Ishikawa (cell line): ENCODE measurements around the gene CD180.

Source experiments
- CEBPB ChIP-seq: IDR thresholded peaks from 2 replicates; pipeline ENCODE4 v1.6.1; 2012
- CREB1 ChIP-seq: IDR thresholded peaks from 2 replicates; pipeline ENCODE4 v1.6.1; 2012; ENCODE audit warnings: low read depth
- EGR1 ChIP-seq: IDR thresholded peaks from 2 replicates; pipeline ENCODE4 v1.6.1; 2012
- EP300 ChIP-seq: IDR thresholded peaks from 2 replicates; pipeline ENCODE4 v1.6.1; 2012; ENCODE audit warnings: borderline replicate concordance
- FOXM1 ChIP-seq: IDR thresholded peaks from 2 replicates; pipeline ENCODE4 v1.6.1; 2012; ENCODE audit warnings: low read depth, borderline replicate concordance
- MAX ChIP-seq: IDR thresholded peaks from 2 replicates; pipeline ENCODE4 v1.6.1; 2012
- NFIC ChIP-seq: IDR thresholded peaks from 2 replicates; pipeline ENCODE4 v1.6.1; 2012
- RAD21 ChIP-seq: IDR thresholded peaks from 2 replicates; pipeline ENCODE4 v1.6.1; 2012; ENCODE audit warnings: low read depth
- TAF1 ChIP-seq: IDR thresholded peaks from 2 replicates; pipeline ENCODE4 v1.6.1; 2012; ENCODE audit warnings: low read depth, mild to moderate bottlenecking
- TCF12 ChIP-seq: IDR thresholded peaks from 2 replicates; pipeline ENCODE4 v1.6.1; 2012; ENCODE audit warnings: low read depth
- TEAD4 ChIP-seq: IDR thresholded peaks from 2 replicates; pipeline ENCODE4 v1.6.1; 2012
- USF1 ChIP-seq: IDR thresholded peaks from 2 replicates; pipeline ENCODE4 v1.6.1; 2012
- YY1 ChIP-seq: IDR thresholded peaks from 2 replicates; pipeline ENCODE4 v1.6.1; 2012; ENCODE audit warnings: low read depth
- ZBTB7A ChIP-seq: IDR thresholded peaks from 2 replicates; pipeline ENCODE4 v1.6.1; 2012; ENCODE audit warnings: low read depth
- TF ChIP-seq, protein P1 (sequence below): IDR thresholded peaks from 2 replicates; pipeline ENCODE4 v1.6.1; 2012; ENCODE audit warnings: low read depth, mild to moderate bottlenecking

Gene CD180

GRCh38 chr5:67163231-67163756, 33.3 kb downstream of the CD180 start:
- TF ChIP-seq USF1 (no peak), YY1 (no peak), EGR1 (no peak), CREB1 (no peak), ZBTB7A (no peak), NFIC (no peak), EP300 (no peak), TCF12 (no peak), TAF1 (no peak), CEBPB (no peak), FOXM1 (no peak), RAD21 (no peak), TEAD4 (no peak), MAX (no peak)
- TF ChIP-seq, protein P1, sequence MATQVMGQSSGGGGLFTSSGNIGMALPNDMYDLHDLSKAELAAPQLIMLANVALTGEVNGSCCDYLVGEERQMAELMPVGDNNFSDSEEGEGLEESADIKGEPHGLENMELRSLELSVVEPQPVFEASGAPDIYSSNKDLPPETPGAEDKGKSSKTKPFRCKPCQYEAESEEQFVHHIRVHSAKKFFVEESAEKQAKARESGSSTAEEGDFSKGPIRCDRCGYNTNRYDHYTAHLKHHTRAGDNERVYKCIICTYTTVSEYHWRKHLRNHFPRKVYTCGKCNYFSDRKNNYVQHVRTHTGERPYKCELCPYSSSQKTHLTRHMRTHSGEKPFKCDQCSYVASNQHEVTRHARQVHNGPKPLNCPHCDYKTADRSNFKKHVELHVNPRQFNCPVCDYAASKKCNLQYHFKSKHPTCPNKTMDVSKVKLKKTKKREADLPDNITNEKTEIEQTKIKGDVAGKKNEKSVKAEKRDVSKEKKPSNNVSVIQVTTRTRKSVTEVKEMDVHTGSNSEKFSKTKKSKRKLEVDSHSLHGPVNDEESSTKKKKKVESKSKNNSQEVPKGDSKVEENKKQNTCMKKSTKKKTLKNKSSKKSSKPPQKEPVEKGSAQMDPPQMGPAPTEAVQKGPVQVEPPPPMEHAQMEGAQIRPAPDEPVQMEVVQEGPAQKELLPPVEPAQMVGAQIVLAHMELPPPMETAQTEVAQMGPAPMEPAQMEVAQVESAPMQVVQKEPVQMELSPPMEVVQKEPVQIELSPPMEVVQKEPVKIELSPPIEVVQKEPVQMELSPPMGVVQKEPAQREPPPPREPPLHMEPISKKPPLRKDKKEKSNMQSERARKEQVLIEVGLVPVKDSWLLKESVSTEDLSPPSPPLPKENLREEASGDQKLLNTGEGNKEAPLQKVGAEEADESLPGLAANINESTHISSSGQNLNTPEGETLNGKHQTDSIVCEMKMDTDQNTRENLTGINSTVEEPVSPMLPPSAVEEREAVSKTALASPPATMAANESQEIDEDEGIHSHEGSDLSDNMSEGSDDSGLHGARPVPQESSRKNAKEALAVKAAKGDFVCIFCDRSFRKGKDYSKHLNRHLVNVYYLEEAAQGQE, result no peak

GRCh38 chr5:67161767-67162166, 34.8 kb downstream of the CD180 start:
- TF ChIP-seq MAX (no peak), FOXM1 (no peak), EP300 (no peak)

GRCh38 chr5:67160985-67161384, 35.6 kb downstream of the CD180 start:
- TF ChIP-seq TCF12, result no peak
- TF ChIP-seq EP300, result no peak
- TF ChIP-seq FOXM1, result no peak
- no peak for TF ChIP-seq MAX
- TF ChIP-seq TEAD4, result no peak
- TF ChIP-seq YY1, result no peak
- TF ChIP-seq RAD21, result no peak

GRCh38 chr5:67160272-67160671, 36.3 kb downstream of the CD180 start:
- TF ChIP-seq YY1 (no peak), TCF12 (no peak), CREB1 (no peak), EP300 (no peak), MAX (no peak), CEBPB (no peak), TEAD4 (no peak), RAD21 (no peak), FOXM1 (no peak)

DNA sequence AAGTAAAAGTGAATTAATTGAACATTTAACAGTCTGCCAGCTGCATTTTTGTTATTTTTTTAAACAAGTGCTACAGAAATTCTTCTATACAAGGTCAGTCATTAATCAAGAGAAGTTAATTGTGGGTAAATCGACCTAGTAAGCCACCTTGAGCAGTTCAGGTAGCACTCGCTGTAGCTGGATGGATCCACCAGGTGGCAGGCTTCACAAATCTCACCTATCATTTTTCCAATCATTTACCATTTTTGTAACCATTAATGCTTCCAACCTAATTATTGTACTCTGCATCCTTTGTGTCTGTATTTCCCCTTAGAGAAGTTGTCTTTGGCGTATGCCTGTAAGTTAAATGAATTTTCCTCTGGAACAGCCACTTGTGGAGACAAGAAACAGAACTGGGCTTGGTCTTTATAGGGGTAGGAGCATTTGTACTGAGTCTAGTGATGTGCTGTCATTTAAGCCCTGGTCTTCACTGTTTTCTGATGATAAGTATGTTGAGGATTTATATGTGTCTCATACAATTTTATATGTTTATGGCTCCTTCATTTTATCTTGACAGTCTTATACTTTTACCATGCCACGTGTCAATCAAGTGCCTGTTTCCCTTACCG, 39.5 kb downstream of the CD180 start:
- no peak for TF ChIP-seq USF1
- TF ChIP-seq TAF1, result no peak
- no peak for TF ChIP-seq CEBPB
- TF ChIP-seq RAD21, result peak; percentile 59

DNA sequence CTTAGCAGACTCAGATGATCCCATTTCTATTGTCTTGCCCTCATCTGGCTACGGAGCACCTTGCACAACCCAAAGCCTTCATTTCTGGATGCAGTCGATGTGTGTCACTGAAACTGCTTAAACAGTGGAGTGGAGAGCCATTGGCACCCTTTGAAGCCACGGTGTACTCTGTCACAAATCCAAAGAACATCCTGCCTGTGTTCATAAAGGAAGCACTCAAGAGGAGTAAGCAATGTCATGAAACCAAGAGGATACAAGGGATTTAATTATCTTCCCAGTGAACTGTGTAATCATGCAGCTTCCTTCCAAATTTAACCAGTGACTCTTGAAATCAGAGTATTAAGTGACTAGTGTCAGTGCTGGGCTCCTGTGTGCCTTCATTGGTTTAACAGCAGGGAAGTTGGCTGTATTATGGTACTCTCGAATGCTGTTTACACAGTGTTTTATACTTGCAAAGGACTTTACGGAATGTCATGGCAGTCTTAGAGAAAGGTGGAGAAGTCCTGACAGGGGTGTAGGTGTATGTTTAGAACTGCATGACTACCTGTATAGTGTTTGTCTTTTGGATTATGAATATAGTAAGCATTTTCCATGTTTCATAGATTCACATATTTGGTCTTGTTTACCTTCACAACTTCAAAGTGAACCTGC, 41.9 kb downstream of the CD180 start:
- no peak for TF ChIP-seq TAF1
- TF ChIP-seq TCF12, result no peak
- TF ChIP-seq CEBPB, result no peak
- TF ChIP-seq EP300, result no peak
- TF ChIP-seq NFIC, result no peak
- TF ChIP-seq, protein P1, result no peak
- no peak for TF ChIP-seq CREB1
- no peak for TF ChIP-seq EGR1
- no peak for TF ChIP-seq MAX
- TF ChIP-seq USF1, result no peak
- no peak for TF ChIP-seq TEAD4
- no peak for TF ChIP-seq YY1
- no peak for TF ChIP-seq ZBTB7A
- no peak for TF ChIP-seq FOXM1
- no peak for TF ChIP-seq RAD21
